HG03575 (cell line): ENCODE data around the gene SLC35B2.

Source experiments
- ATAC-seq: cut with Tn5 transposase; IDR thresholded peaks from one replicate; pipeline ENCODE4 v1.9.1; 2021; ENCODE audit not compliant: unreplicated experiment, insufficient number of reproducible peaks, low FRiP score; ENCODE audit errors: extremely low read depth

The SLC35B2 gene

DNA sequence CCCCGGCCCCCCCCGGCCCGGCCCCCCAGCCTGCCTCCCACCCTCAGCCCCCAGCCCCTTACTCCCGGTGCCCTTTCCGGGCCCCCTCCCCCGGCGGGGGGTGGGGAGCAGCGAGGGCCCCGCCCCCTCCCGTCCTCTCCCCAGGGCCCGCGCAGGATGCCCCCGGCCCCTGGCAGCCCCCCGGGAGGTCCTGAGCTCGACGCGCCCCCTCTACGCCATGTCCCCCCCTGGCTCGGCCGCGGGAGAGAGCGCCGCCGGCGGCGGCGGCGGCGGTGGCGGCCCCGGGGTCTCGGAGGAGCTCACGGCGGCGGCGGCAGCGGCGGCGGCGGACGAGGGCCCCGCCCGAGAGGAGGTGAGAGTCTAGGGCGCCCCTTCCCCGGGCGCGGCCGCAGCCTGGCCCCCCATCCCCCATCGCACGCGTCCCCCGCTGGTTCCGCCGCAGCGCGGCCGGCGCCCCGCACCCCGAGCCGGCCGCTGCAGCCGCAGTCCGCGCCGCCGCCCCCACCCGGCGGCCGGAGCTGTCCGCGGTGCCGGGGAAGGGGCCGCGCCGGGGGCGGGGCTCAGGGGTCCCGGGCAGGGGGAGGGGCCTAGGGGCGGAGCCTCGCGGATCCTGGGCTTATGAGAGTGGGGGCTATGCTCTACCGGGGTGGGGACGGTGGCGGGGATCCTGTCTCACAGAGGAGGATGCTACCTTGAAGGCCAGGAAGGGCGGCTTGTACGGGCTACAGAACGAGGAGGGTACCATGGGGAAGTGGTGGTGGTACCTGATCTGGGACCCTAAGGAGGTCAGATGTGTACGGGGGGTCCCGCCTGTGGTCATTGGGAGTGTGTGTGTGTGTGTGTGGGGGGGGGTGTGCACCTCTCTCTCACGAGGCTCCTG, 13.4 kb upstream of the SLC35B2 start:
- ATAC-seq = no peak

DNA sequence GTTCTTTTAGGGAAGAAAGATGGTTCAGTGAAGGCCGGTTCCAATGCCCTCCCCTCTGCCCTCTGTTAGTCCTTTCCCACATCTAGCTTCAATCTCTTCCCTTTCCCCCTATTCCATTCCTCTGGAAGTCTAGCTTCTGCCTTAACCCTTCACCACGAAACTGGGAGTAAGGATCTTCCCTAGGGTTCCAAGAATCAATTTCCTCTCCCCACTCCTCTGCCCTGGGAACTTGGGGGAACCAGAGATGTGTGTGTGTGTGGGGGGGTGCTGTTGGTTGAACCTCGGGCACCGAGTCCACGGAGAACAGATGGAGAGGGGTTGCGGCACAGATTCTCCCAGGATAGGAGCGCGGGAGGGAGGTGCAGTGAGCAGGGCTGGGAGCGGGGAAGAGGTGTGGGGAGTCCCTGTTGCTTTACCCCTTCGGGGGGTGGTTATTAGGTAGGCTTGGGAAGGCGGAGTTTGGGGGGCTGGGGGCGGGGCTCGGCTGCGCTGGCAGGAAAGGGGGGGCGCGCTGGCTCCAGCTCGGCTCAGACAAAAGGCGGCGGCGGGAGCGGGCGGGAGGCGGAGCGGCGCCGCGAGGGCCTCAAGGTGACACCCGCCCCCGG, 12.7 kb upstream of the SLC35B2 start, which contains the start of gene TMEM151B:
Gene TMEM151B, plus strand, starts transcription at position 530 of the 605 bp plus-strand sequence. CDS start 293 bp downstream, outside the sequence.
- ATAC-seq = no peak

- no peak for ATAC-seq
Measured at GRCh38 chr6:44269178-44269920, 12.0 kb upstream of the SLC35B2 start.

DNA sequence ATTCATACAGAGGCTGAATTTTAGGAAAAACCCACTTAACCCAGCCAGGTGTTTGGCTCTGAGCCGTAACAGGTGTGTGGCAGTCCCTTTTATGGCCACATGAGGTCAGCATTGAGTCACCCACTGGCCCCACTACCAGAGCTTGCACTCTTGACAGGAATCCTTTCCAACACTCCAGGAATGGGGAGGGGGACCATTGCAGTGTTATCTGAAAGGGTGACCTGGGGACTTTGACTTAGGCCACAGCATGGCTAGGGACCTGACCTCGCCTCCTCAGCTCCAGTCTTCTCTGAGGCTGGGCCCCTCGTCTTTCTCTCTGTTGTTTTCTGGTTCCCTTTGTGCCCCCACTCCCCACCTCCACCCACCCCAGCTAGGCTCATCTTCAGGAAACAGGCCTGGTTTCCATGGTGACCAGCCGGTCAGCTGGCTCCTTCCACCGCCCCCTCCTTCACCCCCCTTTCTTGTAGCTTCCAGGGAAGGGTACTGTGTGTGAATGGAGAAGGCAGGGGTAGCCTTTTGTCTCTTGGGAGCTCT, 10.8 kb upstream of the SLC35B2 start:
- ATAC-seq = no peak

- no peak for ATAC-seq
Measured at GRCh38 chr6:44267252-44267651, 9.9 kb upstream of the SLC35B2 start.

DNA sequence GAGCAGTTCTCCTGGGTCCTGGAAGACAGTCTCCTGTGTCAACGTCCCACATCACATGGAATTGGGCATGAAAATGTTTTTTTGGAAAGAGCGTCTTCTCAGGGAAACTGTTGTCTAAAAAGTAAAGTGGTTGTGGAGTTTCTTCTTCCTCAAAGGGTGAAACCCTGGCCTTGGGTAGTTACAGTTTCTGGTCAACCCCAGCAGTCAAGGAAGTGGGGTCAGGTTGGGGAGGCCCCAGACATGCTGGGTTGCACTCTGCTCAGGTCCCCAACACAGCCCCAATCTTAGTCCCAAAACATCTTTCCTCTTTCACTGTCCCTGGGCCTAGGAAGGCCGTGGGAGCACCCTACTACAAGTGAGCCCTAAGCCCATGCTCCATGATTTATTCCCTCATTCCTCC, 9.0 kb upstream of the SLC35B2 start:
- no peak for ATAC-seq

DNA sequence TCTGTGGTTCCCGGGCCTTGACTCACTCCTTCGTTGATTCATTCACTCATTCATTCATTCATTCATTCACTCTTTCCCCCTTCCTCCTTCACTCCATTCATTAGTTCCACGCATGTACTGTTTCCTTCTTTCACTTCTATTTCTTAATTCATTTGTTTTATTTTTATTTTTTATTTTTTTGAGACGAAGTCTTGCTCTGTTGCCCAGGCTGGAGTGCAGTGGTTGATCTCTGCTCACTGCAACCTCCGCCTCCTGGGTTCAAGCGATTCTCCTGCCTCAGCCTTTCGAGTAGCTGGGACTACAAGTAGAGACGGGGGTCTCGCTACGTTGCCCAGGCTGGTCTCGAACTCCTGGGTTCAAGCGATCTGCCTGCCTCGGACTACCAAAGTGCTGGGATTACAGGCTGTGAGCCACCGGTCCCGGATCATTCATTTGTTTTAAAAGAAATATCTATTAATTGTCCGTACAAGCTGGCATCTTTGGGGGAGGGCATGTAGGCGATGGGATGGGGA, 8.4 kb upstream of the SLC35B2 start:
- ATAC-seq = no peak

- ATAC-seq = no peak
Measured at GRCh38 chr6:44265007-44265721, 7.8 kb upstream of the SLC35B2 start, which contains the start of gene NFKBIE. Gene NFKBIE (minus strand): TSS chr6:44265551. CDS start chr6:44265346, 205 bp downstream.

- no peak for ATAC-seq
Measured at GRCh38 chr6:44264154-44265006, 7.1 kb upstream of the SLC35B2 start.

DNA sequence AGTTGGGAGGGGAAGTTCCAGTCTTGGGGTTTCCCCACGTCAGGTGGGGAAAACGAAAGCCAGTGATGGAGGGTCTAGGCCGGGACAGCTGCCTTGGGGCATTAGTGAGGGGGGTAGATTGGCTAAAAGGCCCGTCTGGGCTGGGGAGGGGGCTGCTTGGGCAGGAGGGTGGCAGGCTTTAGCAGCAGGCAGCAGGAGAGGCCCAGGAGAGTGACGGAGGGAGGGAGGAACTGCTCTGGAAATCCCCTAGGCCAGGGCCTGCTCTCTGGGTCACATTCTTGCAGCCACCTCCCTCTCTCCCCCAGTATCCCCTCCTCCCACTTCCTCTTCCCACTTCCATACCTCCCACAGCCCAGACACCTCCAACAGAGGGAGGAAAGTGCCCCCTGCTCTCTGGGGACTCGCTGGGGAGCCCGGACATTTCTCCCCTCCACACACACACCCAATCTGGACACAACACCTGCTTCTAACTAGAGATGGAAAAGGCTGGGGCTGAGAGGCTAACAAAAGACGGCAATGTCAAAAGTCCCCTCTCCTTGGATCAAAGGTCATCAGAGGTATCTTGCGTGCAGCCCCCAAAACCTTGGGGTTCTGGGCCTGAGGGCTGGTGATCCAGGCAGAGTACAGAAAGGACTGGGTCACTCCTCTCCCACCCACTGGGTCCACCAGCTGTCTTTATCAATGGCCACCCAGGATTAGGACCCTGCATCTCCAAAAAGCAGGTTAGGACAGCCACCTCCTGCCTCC, 6.2 kb upstream of the SLC35B2 start:
- no peak for ATAC-seq

DNA sequence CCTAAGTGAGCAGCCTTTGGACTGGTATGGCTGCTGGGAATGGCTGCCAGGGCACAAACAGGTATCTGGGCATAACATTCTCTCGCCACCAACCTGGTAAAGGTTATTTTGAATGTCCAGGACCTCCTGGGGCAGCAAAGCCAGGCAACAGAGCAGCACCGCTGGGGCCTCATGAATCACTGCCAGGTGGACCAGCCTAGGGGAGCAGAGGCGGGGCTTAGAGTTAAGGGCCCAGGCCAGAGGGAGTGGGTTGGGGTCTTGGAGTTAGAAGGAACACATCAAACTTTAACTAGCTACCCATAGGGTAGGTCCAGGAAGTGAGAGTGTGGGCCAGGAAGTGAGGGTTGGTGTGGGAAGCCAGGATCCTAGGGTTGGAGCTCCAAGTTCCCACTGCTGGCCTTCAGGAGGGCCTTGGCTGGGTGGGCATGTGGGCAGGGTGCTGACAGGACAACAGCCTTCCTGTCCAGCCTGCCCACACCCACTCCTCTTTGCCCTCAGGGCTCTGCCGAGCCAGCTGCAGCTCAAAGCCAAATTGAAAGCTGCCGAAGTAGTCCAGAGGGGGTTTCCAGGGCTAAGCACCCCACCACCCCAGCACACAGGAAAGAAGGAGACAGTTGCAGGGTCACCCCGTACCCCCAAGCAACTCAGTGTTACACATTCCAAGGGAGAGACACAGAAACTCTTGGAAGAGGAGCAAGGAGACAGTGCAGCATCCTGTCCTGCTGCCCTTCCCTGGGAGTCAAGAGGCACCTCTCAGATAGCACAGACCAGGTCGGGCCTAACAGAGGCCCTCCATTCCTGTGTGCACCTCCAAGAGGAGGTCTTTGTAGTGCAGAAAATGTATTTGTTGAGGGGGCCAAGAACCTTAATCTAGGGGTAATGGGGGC, 5.4 kb upstream of the SLC35B2 start:
- ATAC-seq = no peak

GRCh38 chr6:44261581-44261980, 4.3 kb upstream of the SLC35B2 start:
- ATAC-seq = no peak

- no peak for ATAC-seq
Measured at GRCh38 chr6:44260451-44261297, 3.3 kb upstream of the SLC35B2 start.

GRCh38 chr6:44260011-44260410, 2.7 kb upstream of the SLC35B2 start:
- ATAC-seq = no peak

DNA sequence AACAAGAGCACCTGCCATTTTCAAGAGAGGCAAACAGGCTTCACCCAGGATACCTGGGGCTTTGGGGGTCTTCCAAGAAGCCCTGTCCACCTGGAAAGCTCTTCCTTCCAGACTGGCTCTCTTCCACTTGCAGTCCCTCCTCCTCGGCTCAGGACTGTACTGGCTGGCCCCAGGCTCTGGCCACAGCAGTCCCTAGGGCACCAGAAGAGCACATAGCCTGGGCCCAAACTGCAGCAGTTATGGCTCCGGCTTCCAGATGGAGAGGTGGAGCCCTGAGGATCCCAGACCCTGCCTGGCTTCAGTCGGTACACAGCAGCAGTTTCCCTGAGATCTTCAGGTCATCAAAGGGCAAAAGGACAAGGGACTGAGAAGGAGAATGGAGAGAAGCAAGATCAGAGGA, 1.6 kb upstream of the SLC35B2 start:
- ATAC-seq = no peak
